ENCODE data around the gene PRPF38A.
A peak's percentile ranks its signal among the peaks of the same experiment; 100 is the strongest.
"Not testable (repeated sequence)": the region's sequence is repeated elsewhere in the genome, so short reads cannot be mapped to it uniquely, and the experiment has no call there.

PRPF38A gene

GRCh38 chr1:52404116-52404974 is at the start of gene PRPF38A, which contains the start of gene ORC1:
Gene PRPF38A, plus strand, starts transcription at chr1:52404602. Its CDS starts 148 bp downstream, at chr1:52404750.
Gene ORC1, minus strand, starts transcription at chr1:52404423. Its CDS starts 2,200 bp downstream, at chr1:52402223.
- DNase-seq, result peak; percentile 98

- DNase-seq, result no peak
Measured at GRCh38 chr1:52355436-52355835, 49.0 kb upstream of the PRPF38A start.

GRCh38 chr1:52355847-52356505 is 48.4 kb upstream of the PRPF38A start:
- DNase-seq, result no peak

GRCh38 chr1:52356818-52357355 is 47.5 kb upstream of the PRPF38A start:
- no peak for DNase-seq

GRCh38 chr1:52357397-52357796 is 47.0 kb upstream of the PRPF38A start:
- DNase-seq, result no peak

GRCh38 chr1:52358851-52359497 is 45.4 kb upstream of the PRPF38A start:
- DNase-seq, result no peak

GRCh38 chr1:52359676-52360594 is 44.5 kb upstream of the PRPF38A start:
- DNase-seq, result no peak

GRCh38 chr1:52360595-52360968 is 43.8 kb upstream of the PRPF38A start:
- DNase-seq, result no peak

- DNase-seq, result no peak
Measured at GRCh38 chr1:52364235-52364839, 40.1 kb upstream of the PRPF38A start.

- DNase-seq, result no peak
Measured at GRCh38 chr1:52365071-52365745, 39.2 kb upstream of the PRPF38A start.

GRCh38 chr1:52365746-52366516 is 38.5 kb upstream of the PRPF38A start, which contains the start of gene CC2D1B:
Gene CC2D1B, minus strand, starts transcription at chr1:52366205. Its CDS starts 1,585 bp downstream, at chr1:52364620.
- peak; percentile 99 for DNase-seq

GRCh38 chr1:52366517-52366827 is 37.9 kb upstream of the PRPF38A start:
- DNase-seq, result no peak

- DNase-seq, result no peak
Measured at GRCh38 chr1:52367272-52367671, 37.1 kb upstream of the PRPF38A start.

GRCh38 chr1:52368383-52369172 is 35.8 kb upstream of the PRPF38A start:
- DNase-seq, result peak; percentile 75

GRCh38 chr1:52369851-52370250 is 34.6 kb upstream of the PRPF38A start:
- DNase-seq, result not testable (repeated sequence)

GRCh38 chr1:52385376-52385775 is 19.0 kb upstream of the PRPF38A start:
- DNase-seq, result no peak

GRCh38 chr1:52386458-52386857 is 17.9 kb upstream of the PRPF38A start:
- DNase-seq, result no peak

GRCh38 chr1:52393174-52393573 is 11.2 kb upstream of the PRPF38A start:
- no peak for DNase-seq

GRCh38 chr1:52399629-52400028 is 4.8 kb upstream of the PRPF38A start:
- no peak for DNase-seq

- no peak for DNase-seq
Measured at GRCh38 chr1:52400131-52400530, 4.3 kb upstream of the PRPF38A start.

All from activated CD8-positive, alpha-beta memory T cell treated with anti-CD3 and anti-CD28 coated beads for 24 hours (primary cell).